ENCODE results near the gene CDK14.

CDK14 gene

GRCh38 chr7:90605055-90605454, 8.9 kb downstream of the CDK14 start:
- no peak for TF ChIP-seq TAF1 (IDR thresholded peaks at IDR 0.05; ENCODE audit: borderline replicate concordance, insufficient read depth, low read length)
- TF ChIP-seq, protein P1, sequence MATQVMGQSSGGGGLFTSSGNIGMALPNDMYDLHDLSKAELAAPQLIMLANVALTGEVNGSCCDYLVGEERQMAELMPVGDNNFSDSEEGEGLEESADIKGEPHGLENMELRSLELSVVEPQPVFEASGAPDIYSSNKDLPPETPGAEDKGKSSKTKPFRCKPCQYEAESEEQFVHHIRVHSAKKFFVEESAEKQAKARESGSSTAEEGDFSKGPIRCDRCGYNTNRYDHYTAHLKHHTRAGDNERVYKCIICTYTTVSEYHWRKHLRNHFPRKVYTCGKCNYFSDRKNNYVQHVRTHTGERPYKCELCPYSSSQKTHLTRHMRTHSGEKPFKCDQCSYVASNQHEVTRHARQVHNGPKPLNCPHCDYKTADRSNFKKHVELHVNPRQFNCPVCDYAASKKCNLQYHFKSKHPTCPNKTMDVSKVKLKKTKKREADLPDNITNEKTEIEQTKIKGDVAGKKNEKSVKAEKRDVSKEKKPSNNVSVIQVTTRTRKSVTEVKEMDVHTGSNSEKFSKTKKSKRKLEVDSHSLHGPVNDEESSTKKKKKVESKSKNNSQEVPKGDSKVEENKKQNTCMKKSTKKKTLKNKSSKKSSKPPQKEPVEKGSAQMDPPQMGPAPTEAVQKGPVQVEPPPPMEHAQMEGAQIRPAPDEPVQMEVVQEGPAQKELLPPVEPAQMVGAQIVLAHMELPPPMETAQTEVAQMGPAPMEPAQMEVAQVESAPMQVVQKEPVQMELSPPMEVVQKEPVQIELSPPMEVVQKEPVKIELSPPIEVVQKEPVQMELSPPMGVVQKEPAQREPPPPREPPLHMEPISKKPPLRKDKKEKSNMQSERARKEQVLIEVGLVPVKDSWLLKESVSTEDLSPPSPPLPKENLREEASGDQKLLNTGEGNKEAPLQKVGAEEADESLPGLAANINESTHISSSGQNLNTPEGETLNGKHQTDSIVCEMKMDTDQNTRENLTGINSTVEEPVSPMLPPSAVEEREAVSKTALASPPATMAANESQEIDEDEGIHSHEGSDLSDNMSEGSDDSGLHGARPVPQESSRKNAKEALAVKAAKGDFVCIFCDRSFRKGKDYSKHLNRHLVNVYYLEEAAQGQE (IDR thresholded peaks at IDR 0.05; ENCODE audit: insufficient read depth in 1 of 2, low read depth in 2 of 2, low read length in 2 of 2): no peak
- no peak for TF ChIP-seq SIN3A (IDR thresholded peaks at IDR 0.05; ENCODE audit: borderline replicate concordance, insufficient read depth, low read length)
- TF ChIP-seq FOXP2 (optimal IDR thresholded peaks at IDR 0.05; ENCODE audit: borderline replicate concordance, extremely low read depth, extremely low read length, insufficient read depth): no peak
- TF ChIP-seq POLR2AphosphoS5 (IDR thresholded peaks at IDR 0.05; ENCODE audit: low read depth, low read length): no peak

DNA sequence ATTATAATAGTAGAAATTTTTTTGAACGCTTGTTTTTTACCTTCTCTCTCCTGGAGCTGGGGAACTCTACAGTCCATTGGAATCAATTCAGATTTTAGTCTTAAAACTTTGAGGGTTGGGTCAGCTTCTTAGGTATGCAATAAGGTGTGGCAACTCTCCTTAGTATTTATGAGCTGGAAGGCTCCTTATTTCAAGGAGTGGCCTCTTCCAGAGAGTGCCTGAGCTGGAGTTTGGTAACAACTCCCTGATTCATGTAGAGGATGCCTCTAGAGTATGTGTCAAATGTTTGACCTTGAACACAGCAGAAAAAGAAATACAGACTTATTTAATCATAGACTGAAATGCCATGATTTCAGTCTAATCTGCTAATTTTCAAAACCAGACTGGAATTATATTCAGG, 11.1 kb downstream of the CDK14 start:
- TF ChIP-seq, protein P1 (IDR thresholded peaks at IDR 0.05; ENCODE audit: insufficient read depth in 1 of 2, low read depth in 2 of 2, low read length in 2 of 2): no peak
- TF ChIP-seq FOXP2 (optimal IDR thresholded peaks at IDR 0.05; ENCODE audit: borderline replicate concordance, extremely low read depth, extremely low read length, insufficient read depth): no peak
- TF ChIP-seq POLR2AphosphoS5 (IDR thresholded peaks at IDR 0.05; ENCODE audit: low read depth, low read length): no peak
- no peak for TF ChIP-seq TAF1 (IDR thresholded peaks at IDR 0.05; ENCODE audit: borderline replicate concordance, insufficient read depth, low read length)

DNA sequence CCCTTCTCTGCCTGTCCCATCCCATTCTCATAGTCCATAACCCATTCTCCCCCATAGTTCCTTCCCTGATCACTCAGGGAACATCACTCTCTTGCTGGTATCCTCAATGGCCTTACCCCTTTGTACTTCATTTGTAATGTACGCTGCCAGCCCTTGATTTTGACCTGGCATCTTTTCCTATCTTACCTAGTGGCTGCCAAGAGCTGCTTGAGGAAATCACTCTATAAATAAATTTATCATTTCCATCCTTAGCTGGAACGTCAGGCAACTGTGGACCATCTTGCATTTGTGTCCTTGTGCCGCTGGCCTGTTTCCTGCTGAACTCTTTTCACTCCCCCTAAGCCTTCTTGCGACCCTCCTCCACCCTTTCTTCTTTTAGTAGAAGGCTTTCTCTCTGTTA, 14.0 kb downstream of the CDK14 start:
- no peak for TF ChIP-seq POLR2AphosphoS5 (IDR thresholded peaks at IDR 0.05; ENCODE audit: low read depth, low read length)

DNA sequence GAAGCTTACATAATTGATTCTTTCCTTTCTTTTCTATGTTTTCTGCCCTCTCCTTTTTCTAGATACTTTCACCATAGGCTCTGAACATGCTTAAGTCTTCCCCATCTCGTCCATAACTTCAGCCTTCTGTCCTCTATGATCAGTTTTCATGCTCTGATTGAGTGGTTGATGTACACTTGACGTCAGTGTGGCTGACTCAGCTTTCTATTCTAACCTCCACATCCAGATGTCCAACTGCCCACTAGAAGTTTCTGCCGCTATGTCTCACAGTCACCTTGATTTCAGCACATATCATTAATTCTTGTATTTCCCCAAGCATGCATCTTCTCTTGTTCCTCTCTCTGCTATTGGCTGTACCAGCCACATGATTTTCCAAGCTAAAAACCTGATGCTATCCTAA, 15.0 kb downstream of the CDK14 start:
- TF ChIP-seq SIN3A (IDR thresholded peaks at IDR 0.05; ENCODE audit: borderline replicate concordance, insufficient read depth, low read length) (no peak), TAF1 (IDR thresholded peaks at IDR 0.05; ENCODE audit: borderline replicate concordance, insufficient read depth, low read length) (no peak), POLR2AphosphoS5 (IDR thresholded peaks at IDR 0.05; ENCODE audit: low read depth, low read length) (no peak), FOXP2 (optimal IDR thresholded peaks at IDR 0.05; ENCODE audit: borderline replicate concordance, extremely low read depth, extremely low read length, insufficient read depth) (no peak)
- TF ChIP-seq, protein P1 (IDR thresholded peaks at IDR 0.05; ENCODE audit: insufficient read depth in 1 of 2, low read depth in 2 of 2, low read length in 2 of 2): no peak

DNA sequence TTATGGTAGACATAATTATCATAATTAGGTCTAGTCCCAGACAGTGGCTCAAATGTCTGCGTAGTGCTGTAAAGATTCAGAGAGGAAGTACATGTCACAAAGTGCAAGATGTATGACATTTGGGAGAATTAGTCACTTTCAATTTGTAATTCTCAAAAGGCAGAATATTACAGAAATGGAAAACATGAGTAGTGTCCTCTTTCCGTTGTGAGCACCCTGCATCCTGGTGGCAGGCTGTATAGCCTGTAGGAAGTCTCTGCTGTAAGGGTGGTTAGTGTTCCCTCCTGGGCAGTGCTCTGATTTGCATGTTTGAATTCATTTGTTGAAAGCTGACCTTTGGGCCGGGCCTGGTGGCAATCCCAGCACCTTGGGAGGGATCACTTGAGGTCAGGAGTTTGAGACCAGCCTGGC, 17.0 kb downstream of the CDK14 start:
- no peak for TF ChIP-seq TAF1 (IDR thresholded peaks at IDR 0.05; ENCODE audit: borderline replicate concordance, insufficient read depth, low read length)

- no peak for TF ChIP-seq TAF1 (IDR thresholded peaks at IDR 0.05; ENCODE audit: borderline replicate concordance, insufficient read depth, low read length)
- no peak for TF ChIP-seq SIN3A (IDR thresholded peaks at IDR 0.05; ENCODE audit: borderline replicate concordance, insufficient read depth, low read length)
- TF ChIP-seq, protein P1 (IDR thresholded peaks at IDR 0.05; ENCODE audit: insufficient read depth in 1 of 2, low read depth in 2 of 2, low read length in 2 of 2): no peak
- TF ChIP-seq FOXP2 (optimal IDR thresholded peaks at IDR 0.05; ENCODE audit: borderline replicate concordance, extremely low read depth, extremely low read length, insufficient read depth): no peak
- no peak for TF ChIP-seq POLR2AphosphoS5 (IDR thresholded peaks at IDR 0.05; ENCODE audit: low read depth, low read length)
Observed at GRCh38 chr7:90617442-90617841, 21.3 kb downstream of the CDK14 start.

All from PFSK-1 (cell line).